ENCODE data around the gene TMEM82.

Gene TMEM82

DNA sequence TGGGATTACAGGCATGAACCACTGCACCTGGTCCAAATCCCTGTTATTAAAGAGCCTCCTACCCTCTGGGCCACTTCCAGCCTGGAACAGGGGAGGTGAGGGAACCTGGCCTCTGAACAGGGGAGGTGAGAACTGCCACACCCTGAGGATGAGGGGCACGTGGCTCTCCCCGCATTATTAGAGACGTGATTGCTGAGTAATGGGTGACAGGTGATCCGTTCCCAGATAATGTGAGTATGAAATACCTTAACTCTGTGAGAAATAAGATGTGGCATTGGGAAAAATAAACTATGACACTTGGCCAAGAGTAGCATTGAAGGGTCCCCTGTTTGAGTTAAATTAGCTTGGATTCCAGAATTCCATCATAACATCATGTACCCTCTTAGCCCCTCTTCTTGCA is 19.9 kb upstream of the TMEM82 start:
- FAIRE-seq: no peak

- FAIRE-seq: no peak
Observed at GRCh38 chr1:15722836-15723532, 19.3 kb upstream of the TMEM82 start.

DNA sequence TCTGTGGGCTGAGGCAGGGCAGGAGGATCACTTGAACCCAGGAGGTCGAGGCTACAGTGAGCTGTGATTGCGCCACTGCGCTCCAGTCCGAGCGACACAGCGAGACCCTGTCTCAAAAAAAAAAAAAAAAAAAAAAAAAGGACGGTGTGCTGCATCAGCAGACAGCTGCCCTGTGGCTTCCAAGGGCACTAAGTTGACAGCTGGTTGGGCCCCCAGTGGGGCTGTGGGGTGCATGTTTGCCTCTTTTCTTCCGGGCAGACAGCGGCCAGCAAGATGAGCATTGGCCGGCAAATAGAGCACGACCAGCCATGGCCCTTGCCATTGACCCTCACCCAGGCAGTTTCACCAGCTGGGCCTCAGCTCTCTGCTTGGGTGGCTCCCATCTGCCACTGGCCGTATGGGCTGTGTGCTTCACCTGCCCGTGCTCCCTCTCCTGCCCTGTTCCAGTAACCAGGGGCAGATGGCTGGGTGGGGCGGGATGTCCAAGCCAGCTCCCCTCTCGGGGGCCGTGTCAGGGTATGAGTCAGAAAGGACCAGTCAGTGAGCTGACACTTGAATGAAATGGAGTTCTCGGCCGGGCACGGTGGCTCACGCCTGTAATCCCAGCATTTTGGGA is 18.6 kb upstream of the TMEM82 start:
- FAIRE-seq: no peak

DNA sequence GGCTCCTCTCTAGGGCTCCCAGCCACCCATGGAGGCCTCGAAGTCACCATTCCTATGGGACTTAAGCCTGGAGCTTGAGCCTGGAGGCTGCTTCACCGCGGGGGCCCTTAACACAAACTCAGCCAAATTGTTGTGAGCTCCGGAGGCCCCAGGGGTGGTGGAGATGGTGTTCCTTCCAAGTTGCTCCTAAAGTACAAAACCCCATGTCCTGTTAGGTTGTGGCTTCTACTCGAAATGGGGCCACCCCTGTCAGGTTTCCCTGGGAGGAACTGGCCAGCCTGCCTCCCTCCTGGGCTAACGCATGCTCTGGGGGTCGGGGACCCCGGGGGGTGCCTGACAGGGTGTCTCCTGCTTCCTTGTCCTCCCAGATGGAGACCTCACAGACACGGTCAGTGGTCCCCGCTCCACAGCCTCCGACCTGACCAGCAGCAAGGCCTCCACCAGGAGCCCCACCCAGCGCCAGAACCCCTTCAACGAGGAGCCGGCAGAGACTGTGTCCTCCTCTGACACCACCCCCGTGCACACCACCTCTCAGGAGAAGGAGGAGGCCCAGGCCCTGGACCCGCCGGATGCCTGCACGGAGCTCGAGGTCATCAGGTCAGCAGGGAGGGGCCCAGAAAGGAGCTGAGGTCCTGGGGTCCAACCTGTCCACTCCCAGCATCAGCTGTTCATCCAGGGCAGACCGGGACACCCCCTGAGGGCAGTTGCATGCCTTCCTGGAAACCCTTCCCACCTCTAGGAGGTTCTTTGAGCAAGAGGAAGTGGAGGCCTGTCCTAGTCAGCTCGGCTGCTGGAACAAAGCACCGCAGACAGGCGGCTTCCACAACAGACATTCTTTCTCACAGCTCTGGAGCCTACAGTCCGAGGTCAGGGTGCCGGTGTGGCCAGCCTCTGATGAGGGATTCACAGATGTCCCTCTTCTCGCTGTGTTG is 17.1 kb upstream of the TMEM82 start:
- no peak for FAIRE-seq

- FAIRE-seq: no peak
Observed at GRCh38 chr1:15726508-15726907, 15.8 kb upstream of the TMEM82 start.

DNA sequence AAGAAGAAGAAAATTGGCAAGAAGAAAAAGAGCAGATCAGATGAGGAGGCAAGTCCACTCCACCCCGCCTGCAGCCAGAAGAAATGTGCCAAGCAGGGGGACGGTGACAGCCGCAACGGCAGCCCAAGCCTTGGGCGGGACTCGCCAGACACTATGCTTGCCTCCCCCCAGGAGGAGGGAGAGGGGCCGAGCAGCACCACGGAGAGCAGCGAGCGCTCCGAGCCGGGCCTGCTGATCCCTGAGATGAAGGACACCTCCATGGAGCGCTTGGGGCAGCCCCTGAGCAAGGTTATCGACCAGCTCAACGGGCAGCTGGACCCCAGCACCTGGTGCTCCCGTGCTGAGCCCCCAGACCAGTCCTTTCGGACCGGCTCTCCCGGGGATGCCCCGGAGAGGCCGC is 15.3 kb upstream of the TMEM82 start:
- no peak for FAIRE-seq

DNA sequence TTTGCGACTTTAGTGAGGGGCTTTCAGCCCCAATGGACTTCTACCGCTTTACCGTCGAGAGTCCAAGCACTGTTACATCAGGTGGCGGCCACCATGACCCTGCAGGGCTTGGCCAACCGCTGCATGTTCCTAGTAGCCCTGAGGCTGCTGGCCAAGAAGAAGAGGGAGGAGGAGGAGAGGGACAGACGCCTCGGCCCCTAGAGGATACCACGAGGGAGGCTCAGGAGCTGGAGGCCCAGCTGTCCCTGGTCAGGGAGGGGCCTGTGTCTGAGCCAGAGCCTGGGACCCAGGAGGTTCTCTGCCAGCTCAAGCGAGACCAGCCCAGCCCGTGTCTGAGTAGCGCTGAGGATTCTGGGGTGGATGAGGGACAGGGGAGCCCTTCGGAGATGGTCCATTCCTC is 14.9 kb upstream of the TMEM82 start:
- no peak for FAIRE-seq

GRCh38 chr1:15727866-15728534 is 14.3 kb upstream of the TMEM82 start:
- FAIRE-seq: no peak

DNA sequence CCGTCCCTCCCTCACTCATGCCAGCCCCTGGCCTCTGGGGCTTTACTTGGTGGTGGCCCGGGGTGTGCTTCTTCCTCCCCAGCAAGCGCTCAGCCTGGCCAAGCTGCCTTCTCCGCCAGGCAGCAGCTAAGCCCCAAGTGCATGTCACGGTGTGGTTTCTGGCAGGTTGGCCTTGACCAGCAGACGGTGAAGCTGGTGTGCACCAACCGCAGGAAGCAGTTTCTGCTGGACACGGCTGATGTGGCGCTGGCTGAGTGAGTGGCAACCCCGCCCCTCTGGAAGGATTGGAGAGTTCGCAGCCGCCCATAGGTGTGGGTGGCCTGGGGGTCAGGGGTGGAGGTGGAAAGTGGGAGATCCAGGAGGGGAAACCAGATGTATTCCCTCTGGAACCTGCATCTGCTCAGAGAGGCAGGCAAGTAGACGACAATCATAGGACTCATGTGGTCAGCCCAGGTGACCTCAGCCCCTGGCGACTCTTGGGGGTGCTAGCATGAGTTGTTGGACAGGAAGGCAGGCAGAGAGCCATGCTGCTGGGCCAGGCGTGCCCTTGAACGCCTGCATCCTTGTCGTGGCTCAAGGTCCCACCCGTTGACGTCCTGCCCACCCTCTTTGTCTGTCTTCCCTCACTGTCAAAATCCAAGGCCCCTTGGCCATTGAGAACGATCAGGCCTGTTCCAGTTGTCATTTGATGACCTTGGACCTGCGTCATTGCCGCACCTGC is 13.2 kb upstream of the TMEM82 start:
- no peak for FAIRE-seq

DNA sequence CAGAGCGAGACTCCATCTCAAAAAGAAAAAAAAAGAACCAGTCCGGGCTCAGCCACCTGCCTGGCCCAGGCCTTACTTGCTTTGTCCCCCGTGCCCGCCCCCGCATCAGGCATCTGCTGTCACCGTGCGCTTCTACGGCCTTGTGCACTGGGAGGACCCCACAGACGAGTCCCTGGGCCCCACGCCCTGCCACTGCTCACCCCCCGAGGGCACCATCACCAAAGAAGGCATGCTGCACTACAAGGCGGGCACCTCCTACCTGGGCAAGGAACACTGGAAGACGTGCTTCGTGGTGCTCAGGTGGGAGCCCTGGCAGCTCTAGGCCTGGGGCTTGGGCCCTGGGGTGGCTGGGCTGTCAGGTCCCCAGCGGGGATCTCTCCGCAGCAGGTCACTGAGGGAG is 11.9 kb upstream of the TMEM82 start:
- no peak for FAIRE-seq

GRCh38 chr1:15730936-15731335 is 11.4 kb upstream of the TMEM82 start:
- FAIRE-seq: no peak

- no peak for FAIRE-seq
Observed at GRCh38 chr1:15731735-15732685, 10.3 kb upstream of the TMEM82 start.

DNA sequence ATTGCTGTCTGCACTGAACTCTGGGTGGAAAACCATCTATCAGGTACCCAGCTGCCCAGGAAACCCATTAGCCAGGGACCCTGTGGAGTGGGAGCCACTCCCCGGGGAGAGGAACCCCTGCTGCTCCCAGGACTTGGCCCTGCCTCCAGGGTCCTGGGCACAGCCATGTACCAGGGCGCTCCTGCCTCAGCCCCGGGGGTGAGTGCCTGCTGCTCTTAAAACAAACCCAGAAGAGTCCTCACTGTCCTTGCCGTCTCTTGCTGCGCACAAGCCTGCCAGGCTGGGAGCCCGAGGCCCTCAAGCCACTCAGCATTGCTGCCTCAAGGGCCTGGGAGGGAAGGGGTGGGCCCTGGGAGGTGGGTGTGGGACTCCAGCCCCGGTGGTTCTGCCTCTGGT is 9.6 kb upstream of the TMEM82 start:
- FAIRE-seq: no peak

- FAIRE-seq: no peak
Observed at GRCh38 chr1:15733218-15733725, 9.0 kb upstream of the TMEM82 start.

DNA sequence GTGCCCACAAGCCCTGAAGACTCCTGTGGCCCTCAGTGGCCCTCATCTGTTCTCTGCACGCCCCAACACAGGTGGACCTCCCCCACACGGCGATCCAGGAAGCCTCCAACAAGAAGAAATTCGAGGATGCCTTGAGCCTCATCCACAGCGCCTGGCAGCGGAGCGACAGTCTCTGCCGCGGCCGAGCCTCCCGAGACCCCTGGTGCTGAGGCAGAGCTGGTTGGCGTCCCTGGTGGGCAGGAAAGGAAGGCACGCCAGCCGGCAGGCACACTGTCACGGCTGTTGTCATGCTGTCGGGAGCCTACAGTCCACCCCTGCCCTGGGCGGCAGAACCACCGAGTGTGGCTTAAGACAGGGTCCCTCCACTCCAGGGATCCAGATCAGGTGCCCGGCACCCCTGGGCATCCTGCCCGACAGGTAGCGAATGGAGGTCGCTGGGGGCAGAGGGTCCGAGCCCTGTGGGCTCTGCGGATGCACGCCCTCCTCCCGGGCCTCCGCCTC is 8.5 kb upstream of the TMEM82 start:
- FAIRE-seq: no peak

GRCh38 chr1:15734296-15734695 is 8.0 kb upstream of the TMEM82 start:
- FAIRE-seq: no peak

- FAIRE-seq: no peak
Observed at GRCh38 chr1:15734901-15735300, 7.4 kb upstream of the TMEM82 start.

DNA sequence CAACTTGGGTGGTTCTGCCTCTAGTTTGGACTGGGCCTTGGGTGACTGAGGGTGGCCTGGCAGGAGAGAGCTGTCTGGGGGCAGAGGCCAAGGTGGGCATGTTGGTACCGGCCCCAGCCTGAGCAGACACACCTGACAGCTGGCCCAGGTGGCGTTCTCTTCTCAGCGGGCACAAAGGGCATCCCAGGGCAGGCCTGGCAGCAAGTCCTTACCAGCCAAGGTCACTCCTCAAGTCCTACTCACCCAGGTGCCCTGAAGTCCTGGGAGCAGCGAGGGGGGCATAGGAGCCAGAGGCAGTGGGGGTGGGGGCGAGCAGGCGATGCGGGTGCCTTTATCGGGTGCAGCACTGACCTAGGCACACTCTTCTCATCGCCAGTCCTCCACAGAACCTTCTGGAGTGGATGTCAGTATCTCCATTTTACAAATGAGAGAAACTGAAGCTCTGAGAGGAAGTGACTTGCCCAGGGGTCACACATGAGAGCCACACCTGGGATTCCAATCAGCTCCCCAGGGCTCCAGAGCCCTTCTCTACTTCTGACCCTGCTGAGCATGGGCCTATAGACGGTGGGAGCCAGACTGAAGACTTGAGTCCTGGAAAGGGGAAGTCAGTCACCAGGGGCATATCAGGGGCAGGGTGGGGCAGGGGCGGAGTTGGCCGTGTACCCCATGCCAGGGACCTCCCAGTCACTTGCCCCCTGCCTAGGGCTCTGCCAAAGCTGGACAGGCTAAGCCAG is 6.8 kb upstream of the TMEM82 start:
- no peak for FAIRE-seq

- no peak for FAIRE-seq
Observed at GRCh38 chr1:15736038-15736891, 6.0 kb upstream of the TMEM82 start, which contains the start of gene SLC25A34. Gene SLC25A34 (plus strand): TSS chr1:15736258. CDS start chr1:15736486, 228 bp downstream.
